A172 (cell line): Measurements from ENCODE around the gene OR52K1. TPM values are rescaled to one million over a fixed set of nuclear protein-coding genes. Genes with fewer than 3 reads are reported as not detected.
"Not testable (repeated sequence)": the region's sequence is repeated elsewhere in the genome, so short reads cannot be mapped to it uniquely, and the experiment has no call there.

ENCODE experiments used
- DNase-seq: peaks from one replicate; pipeline ENCODE4 v3.0.0-alpha.2; 2015; ENCODE audit warnings: low spot score
- total RNA-seq: library from RNA; depleted of rRNA; stranded (reverse); fragments of >200 nt; shearing (Covaris generic); gene quantifications from 2 replicates; pipeline ENCODE4 v1.2.3, GENCODE V29; 2014; rRNA removed

The OR52K1 gene
- total RNA-seq = not detected in 2 replicates

- DNase-seq = no peak
Observed at GRCh38 chr11:4482445-4482844, at the start of gene OR52K1. TSS of gene OR52K1 (plus strand) at chr11:4482646. CDS start at chr11:4488901, 6,255 bp downstream.

DNA sequence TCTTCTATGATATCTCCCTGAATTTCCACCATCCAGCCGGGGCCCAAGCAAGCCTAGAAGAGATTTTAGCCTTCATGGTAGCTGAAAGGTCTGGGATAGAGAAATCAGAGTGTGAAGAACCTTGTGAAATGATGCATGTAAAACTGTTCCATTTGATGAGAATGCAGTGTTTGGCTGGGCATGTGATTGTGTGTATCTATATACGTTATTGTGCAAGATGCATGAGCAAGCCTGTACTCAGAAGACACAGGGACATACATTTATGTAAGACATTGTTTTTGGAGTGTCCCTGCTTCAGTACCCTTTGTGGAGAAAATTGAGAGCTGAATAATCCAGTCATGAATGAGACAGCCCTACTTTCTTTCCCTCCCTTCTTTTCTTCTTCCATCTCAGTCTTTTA lies 48.6 kb upstream of the OR52K1 start:
- DNase-seq = no peak

DNA sequence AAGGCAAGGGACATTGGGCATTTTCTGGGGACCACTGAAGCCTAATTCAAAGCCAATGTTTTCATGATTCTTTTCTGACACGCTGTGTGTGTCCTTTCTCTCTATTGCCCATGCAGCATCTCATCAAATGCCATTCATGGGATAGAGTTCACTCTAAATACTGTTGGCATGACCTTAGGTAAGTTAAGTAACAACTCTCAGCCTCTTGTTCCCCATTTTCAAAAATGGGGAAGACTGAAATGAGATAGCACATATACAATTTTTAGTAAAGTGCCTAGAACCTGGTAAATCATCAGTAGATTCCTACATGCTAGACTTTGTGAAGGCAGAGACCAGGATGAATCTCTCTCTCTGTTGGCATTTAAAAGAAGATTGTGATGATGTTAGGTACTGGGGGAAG lies 46.0 kb upstream of the OR52K1 start:
- no peak for DNase-seq

DNA sequence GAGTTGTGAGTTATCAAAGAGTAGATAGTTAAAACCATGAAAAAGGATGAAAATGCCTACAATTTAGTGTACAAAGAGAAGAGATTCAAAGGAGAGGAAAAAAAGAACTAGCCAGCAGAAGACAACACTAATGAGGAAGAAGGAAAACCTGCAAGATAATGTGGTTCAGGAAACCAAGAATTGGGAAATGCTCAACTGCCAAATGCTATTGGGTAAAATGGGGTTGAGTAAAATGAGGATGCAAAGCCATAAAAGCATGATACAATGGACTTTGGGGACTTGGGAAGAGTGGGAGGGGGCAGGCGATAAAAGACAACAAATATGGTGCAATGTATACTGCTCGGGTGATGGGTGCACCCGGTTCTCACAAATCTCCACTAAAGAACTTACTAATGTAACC lies 40.9 kb upstream of the OR52K1 start:
- no peak for DNase-seq

- no peak for DNase-seq
Observed at GRCh38 chr11:4443232-4443891, 39.1 kb upstream of the OR52K1 start.

DNA sequence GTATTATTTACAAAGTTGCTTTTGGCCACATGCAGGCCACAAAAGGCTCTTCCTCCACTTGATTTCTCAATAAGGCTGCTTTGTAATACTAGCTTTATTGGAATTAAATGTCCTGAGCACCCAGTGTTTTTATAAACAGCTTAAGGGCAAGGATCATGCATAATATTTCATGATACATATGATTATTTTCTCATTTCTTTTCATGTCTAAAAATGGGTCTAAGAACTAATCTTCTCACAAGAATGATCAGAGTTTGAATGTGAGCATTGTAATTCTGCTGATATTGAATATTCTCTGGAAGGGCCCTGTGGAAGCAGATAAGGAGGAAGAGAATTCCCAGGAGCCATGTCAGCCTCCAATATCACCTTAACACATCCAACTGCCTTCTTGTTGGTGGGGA lies 33.5 kb upstream of the OR52K1 start, which contains the start of gene OR52K2:
Gene OR52K2 (plus strand): TSS at position 301 of the 400 bp plus-strand sequence. CDS start 45 bp downstream, at position 346.
- DNase-seq = no peak

- DNase-seq = no peak
Observed at GRCh38 chr11:4453118-4453517, 29.3 kb upstream of the OR52K1 start.

DNA sequence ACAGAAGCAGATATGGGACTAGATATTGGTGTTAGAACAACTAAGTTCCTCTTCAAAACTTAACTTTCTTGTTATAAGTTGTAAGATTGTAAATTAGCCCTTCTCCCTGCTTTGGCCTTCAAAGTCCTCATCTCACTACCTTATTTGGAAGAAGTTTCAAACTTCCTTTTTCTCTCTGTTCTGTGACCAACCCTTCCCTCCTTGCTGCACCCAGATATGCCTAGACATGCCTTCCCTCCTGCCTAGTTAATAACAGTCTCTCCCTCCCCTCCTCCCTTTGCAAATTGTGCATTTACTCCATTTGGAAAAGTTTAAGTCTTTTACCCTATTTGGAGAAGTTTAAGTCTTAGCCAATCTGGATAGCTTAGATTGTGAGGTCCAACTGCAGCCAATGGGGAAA lies 28.4 kb upstream of the OR52K1 start:
- DNase-seq = no peak

DNA sequence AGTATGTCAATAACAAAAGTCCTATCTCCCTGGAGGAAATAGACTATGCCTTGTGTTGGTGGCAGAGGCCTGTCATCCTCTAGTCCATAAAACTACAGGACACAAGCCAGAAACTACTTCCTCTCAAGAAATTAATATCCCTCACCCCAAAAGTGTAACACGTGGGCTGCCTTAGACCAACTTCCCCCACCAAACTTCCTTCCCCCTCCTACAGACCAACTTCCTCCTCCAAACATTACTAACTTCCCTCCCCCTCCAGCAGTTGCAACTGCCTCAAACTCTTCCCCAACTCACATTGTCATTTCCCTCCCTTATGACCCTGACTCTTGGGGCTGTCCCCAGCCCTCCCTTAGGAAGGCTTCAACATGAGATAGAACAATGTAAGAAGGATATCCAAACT lies 27.0 kb upstream of the OR52K1 start:
- no peak for DNase-seq

DNA sequence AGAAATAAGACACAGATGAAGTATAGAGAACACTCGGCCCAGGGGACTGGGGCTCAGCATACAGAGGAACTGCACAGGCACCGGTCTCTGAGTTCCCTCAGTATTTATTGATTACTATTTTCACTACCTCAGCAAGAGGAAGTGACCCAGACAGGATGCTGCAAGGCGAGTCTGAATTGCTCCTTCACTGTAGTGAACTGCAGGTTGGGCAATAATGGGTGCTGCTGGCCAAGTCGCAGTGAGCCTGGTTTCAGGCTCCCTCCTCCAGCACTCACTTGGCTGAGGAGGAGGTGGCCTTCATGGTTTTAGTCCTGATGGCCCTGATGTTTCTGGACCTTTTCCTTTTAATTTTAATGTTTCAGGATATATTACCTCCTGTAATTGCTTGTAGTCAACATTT lies 22.9 kb upstream of the OR52K1 start:
- no peak for DNase-seq

- DNase-seq = no peak
Observed at GRCh38 chr11:4460151-4460550, 22.3 kb upstream of the OR52K1 start.

DNA sequence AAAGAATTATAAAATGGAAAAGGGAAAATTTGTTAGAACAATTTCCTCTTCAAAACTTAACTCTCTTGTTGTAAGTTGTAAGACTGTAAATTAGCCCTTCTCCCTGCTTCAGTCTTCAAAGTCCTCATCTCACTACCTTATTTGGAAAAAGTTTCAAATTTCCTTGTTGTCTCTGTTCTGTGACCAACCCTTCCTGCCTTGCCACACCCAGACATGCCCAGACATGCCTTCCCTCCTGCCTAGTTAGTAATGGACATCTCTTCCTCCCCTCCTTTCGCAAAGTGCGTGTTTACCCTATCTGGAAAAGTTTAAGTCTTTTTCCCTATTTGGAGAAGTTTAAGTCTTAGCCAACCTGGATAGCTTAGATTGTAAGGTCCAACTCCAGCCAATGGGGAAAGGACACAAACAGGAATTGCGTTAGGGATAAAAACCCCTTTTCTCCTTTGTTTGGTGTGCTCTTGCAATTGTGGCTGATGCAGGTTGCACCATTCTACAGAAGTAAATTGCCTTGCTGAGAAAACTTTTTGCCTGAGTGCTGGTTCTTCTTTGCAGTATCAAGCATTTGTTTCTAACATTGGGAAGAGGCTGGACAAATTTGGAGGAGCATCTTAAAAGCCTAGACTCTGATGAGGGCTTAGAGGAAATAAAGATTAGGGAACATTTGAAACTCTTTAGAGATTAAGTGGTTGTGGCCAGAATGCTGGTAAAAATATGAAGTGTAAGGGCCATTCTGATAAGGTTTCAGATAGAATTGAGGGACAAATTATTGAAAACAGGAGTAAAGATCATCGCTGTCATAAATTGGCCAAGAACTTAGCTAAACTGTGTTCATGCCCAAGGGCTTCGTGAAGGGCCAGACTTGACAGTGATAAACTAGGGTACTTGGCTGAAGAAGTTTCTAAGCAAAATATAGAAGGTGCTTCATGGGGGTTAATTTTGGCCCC lies 18.0 kb upstream of the OR52K1 start:
- peak; percentile 13 for DNase-seq

DNA sequence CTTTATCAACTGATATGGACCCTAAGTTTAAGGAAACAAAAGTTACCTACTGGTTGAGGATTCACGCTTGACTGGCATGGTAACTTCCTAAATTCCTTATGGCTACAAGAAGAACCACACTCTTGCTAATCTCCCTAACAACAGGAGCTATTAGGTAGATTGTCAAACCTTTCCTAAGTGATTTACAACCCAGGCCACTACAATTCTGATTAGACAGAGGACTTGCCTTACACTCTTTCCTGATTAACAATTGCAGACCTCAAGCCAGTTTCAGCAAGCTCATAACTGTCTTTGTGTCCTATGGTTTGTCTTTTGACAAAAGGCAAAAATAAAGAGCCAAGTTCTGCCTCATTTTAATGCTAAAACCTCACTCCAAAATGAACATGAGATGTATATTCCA lies 17.0 kb upstream of the OR52K1 start:
- no peak for DNase-seq

DNA sequence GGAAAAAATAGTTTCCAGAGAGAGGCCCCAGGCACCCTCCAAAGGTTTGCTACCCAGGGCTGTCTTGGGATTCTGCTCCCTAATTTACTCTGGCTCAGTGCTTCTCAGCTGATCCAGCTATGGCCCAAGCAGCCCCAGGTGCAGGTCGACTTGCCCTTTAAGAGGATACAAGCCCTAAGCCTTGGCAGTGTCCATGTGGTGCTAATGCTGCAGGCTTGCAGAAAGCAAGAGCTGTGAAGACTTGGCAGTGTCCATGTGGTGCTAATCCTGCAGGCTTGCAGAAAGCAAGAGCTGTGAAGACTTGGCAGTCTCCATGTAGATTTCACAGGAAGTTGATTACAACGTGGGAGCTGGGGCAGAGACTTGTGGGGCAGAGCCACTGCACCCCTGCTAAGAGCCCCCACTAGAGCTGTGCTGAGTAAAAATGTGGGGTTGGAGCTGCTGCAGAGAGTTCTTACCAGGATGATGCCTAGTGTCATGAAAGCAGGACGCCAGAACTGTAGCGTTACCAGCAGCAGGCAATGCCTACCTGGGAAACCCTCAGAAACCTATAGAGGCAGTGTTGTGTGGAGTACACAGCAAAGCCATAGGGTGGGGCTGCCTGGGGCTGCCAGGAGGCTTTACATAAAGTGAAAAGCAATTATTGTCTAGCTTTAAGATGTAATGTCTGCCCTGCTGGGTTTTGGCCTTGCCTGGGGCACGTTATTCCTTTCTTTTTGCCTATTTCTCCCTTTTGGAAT lies 16.1 kb upstream of the OR52K1 start:
- DNase-seq = no peak

DNA sequence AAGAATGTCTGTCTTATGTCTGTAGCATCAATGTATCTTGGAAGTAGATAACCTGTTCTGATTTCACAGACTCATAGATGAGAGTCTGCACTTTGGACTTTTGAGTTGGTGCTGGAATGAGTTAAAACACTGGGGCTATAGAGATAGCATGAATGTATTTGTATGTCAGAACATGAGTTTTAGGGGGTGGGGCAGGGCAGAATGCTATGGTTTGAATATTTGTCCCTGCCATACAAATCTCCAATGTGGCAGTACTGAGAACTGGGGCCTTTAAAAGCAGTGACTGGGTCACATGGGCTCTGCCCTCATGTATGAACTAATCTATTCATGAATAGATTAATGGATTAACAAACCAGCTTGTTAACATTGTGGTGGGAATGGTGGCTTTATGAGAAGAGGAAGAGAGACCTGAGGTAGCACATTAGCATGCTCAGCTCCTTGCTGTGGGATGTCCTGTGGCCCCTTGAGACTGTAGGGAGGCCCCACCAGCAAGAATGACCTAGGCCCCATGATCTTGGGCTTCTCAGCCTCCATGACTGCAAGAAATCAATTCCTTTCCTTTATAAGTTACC lies 15.5 kb upstream of the OR52K1 start:
- DNase-seq = no peak

- DNase-seq = no peak
Observed at GRCh38 chr11:4467811-4468606, 14.4 kb upstream of the OR52K1 start.

- DNase-seq = no peak
Observed at GRCh38 chr11:4479644-4480043, 2.8 kb upstream of the OR52K1 start.

DNA sequence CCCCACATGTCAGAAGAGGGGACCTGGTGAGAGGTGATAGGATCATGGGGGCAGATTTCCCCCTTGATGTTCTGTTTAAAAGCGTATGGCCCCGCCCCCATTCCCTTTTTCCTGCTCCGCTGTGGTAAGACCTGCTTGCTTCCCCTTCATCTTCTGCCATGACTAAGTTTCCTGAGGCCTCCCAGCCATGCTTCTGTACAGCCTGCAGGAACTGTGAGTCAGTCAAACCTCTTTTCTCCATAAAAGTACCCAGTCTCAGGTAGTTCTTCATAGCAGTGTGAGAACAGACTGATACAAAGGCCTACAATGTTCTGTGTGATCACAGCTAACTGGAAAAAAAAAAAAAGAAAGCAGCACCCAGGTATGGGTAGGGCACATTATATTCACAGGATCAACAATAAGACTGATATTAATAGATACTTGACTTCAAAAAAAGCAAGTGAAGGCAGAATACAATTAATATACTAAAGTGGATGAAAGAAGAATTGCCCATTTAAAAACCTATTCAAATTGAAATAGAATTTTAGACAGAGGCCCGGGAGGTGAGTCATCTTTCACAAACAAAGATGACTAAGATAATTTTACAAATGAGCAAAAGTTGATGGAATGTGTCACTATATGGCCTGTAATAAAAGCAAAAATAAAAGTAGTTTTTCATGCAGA lies 1.7 kb upstream of the OR52K1 start:
- peak; percentile 38 for DNase-seq

- no peak for DNase-seq
Observed at GRCh38 chr11:4481240-4481582, 1.2 kb upstream of the OR52K1 start.

- DNase-seq = no peak
Observed at GRCh38 chr11:4484310-4484709, 1.9 kb downstream of the OR52K1 start.

- DNase-seq = not testable (repeated sequence)
Observed at GRCh38 chr11:4491405-4491804, 9.0 kb downstream of the OR52K1 start.
